NCI-H748 treated with DMSO at 0.1 percent for 48 hours (cell line): Measurements from ENCODE around the gene GCDH.
"Not testable (repeated sequence)": the region's sequence is repeated elsewhere in the genome, so short reads cannot be mapped to it uniquely, and the experiment has no call there.

Source experiments
- DNase-seq: peaks from one replicate; lab custom pipeline; 2025; lab: John Stamatoyannopoulos, UW

GCDH gene

GRCh38 chr19:12890787-12891552 is at the start of gene GCDH:
Gene GCDH, plus strand, starts transcription at chr19:12891160. Its CDS starts 145 bp downstream, at chr19:12891305.
- peak; percentile 89 for DNase-seq

- DNase-seq = no peak
Observed at GRCh38 chr19:12842511-12842910, 48.4 kb upstream of the GCDH start.

- DNase-seq = no peak
Observed at GRCh38 chr19:12843328-12843727, 47.6 kb upstream of the GCDH start.

- no peak for DNase-seq
Observed at GRCh38 chr19:12843999-12844732, 46.8 kb upstream of the GCDH start.

- not testable (repeated sequence) for DNase-seq
Observed at GRCh38 chr19:12846613-12847012, 44.3 kb upstream of the GCDH start.

- peak; percentile 22 for DNase-seq
Observed at GRCh38 chr19:12847159-12848139, 43.5 kb upstream of the GCDH start.

GRCh38 chr19:12856653-12857052 is 34.3 kb upstream of the GCDH start:
- no peak for DNase-seq

GRCh38 chr19:12858041-12858928 is 32.7 kb upstream of the GCDH start:
- DNase-seq = no peak

- DNase-seq = no peak
Observed at GRCh38 chr19:12859546-12859945, 31.4 kb upstream of the GCDH start.

- no peak for DNase-seq
Observed at GRCh38 chr19:12864143-12864542, 26.8 kb upstream of the GCDH start.

GRCh38 chr19:12864721-12865715 is 25.9 kb upstream of the GCDH start:
- no peak for DNase-seq

GRCh38 chr19:12865746-12866415 is 25.1 kb upstream of the GCDH start:
- no peak for DNase-seq

GRCh38 chr19:12866416-12867119 is 24.4 kb upstream of the GCDH start:
- DNase-seq = no peak

- DNase-seq = no peak
Observed at GRCh38 chr19:12867120-12868099, 23.6 kb upstream of the GCDH start.

GRCh38 chr19:12868540-12869112 is 22.3 kb upstream of the GCDH start:
- no peak for DNase-seq

- DNase-seq = no peak
Observed at GRCh38 chr19:12871681-12872080, 19.3 kb upstream of the GCDH start.

- DNase-seq = no peak
Observed at GRCh38 chr19:12872255-12872654, 18.7 kb upstream of the GCDH start.
